CD4-positive, alpha-beta T cell treated with Interleukin-1 beta for 1 hour (primary cell): Measurements from ENCODE around the gene PRTG.
"Not testable (repeated sequence)": the region's sequence is repeated elsewhere in the genome, so short reads cannot be mapped to it uniquely, and the experiment has no call there.

Experiments
- DNase-seq, 2 donors: peaks; one replicate each; pipeline ENCODE4 v3.0.0-alpha.2; 2020 to 2022

The PRTG gene

DNA sequence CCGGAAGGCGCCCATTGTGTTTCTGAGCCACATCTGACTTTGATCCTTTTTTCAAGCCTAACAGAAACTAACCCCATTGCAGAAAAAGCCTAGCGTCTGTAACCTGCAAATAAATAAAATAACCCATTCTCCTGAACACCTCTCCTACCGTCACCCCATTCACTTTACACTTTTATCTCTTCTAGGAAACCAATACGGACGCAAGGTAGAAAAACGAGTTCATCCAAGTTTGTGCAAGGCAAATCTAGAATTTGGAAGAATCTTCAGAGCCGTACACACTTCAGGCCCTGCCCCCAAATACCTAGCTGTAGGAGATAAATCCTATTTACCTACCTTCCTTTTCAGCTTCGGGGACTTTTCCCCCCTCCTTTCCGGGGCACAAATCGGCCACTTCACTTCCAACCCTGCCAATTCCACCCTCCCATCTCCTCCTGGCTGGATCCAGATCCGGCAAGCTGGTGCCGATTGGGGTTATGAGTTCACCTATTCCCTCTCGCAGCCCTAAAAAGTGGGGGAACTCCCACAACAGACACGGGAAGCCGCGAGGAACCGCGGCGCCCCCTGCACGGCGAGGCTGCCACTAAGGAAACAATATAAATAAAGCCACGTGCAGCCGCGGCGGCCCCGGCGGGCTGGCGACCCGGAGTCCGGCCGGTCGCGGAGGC lies 987 bp downstream of the PRTG start:
- no peak for DNase-seq

DNA sequence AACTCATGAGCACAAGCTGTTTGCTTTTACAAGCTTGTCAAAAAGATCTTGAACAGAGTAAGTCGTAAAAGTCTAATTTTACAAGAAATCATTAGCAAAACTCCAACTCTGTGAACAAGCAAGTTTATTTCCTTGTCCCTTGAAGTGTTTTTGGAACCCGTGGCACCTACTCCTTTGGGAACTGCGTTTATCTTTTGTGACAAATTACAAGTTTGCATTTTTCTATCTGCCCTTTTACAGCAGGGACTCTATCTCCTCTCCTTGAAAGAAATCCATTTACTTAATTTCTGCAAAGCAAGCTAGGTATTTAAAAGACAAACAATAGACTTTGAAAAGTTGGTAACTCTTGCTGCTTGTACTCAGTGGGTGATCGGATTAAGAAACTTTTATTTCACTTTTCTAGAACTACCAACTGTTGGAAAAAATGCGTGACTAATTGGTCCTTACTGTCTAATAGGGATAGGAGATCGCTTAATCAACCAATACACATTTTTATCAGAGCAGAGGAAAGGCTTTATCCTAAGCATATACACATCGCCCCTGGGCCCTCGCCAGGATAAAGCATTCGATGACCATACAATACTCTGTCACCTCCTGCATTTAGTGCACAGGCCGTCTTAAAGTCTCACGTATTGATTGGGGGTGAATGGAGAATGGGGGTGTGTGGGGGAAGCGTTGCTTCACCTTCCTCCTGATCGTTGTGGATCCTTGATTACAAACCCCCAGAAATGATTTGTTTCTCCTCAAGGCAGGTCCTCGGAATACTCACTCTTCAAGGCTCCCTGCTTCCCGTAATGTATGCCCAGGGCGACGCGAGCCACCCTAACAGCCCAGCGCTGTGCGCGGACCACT lies 1.7 kb downstream of the PRTG start:
- DNase-seq, result no peak

DNA sequence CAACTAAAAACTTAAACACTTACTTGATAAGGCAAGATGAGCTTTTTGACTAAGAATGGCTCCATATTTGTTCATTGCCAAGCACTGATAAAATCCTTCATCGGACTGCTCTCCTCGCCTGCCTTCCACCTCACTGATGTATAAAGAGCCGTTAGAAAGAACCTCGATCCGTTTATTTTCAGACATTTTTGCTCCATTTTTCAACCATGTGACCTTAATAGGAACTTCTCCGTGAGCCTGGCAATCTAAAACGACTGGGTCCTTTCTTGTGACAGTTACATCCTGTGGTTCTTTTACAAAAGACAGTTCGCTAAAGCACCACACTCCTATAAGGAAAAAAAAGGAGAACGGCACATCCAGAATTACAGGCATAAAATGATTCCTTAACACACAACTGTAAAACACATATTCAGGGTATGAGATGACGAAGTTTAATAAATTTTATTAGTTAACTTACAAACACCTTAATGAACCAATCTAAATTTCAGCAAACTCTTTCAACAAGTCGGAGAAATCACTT lies 2.5 kb downstream of the PRTG start:
- no peak for DNase-seq

DNA sequence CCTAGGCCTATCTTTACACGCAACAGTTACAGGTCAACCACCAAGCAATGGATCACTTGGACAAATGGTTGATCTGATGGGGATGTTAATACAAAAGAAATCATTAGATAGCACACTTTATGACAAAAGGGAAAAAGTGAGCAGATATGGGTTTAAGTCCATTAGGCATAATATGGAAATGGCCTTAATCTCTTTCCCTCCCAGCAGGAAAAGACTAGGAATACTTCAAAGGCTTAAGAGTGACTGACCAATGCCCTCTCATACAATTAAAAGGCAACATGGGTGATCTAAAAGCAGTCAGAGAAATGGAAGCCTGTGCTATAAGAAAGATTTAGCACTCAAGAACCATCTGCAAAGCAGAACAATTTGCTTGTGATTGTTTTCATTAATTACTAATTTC lies 3.3 kb downstream of the PRTG start:
- no peak for DNase-seq

DNA sequence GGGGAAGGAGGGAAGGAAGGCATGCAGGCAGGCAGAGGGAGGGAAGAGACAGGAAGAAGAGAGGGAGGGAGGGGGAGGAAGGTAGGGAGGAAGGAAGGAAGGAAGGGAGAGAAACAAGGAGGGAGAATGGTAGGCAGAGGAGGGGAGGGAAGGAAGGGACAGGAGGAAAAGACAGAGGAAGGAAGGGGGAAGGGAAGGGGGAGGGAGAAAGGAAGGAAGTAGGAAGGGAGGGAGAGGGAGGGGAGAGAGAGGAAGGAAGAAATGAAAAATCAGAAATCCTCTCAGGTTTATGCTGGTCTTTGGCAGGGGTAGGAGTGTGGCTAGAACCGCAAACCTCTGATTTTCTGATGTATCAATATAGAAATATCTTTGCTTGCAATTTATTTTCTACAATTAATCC lies 4.2 kb downstream of the PRTG start:
- no peak for DNase-seq

DNA sequence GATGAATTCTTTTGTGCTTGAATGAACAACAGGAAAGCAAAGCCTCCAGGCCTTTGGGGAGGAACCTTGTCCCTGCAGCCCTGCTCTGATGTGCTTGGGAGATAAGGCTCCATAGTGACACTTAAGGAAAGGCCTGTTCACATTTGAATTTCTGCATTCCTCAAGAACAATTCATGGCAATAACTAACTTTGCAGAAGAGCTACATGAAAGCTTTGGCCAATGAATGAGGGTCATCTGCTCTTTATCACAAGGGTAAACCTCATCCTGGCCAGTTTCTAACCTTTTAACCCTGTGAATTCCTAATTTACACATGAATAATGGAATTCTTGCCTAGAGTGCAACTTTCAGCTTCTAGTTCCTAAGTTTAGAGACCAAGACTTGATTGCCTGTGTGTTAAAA lies 5.6 kb downstream of the PRTG start:
- no peak for DNase-seq

DNA sequence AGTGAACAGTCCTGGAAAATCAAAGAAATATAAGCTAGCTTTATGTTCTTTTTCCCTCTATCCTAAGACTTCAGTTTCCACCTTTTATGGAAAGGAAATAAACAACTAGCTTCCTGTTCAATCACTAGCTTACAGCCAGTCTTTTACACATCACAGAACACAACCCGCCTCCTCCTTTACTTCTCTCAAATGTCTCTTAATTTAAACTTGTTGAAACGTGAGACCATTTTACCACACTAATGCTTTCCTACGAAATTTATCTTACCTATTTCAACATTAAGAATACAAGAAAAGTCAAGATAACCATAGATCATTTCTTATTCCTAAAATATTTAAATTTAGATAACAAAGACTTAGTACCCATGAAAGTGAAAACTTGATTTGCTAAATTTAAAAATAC lies 6.2 kb downstream of the PRTG start:
- DNase-seq, result no peak

DNA sequence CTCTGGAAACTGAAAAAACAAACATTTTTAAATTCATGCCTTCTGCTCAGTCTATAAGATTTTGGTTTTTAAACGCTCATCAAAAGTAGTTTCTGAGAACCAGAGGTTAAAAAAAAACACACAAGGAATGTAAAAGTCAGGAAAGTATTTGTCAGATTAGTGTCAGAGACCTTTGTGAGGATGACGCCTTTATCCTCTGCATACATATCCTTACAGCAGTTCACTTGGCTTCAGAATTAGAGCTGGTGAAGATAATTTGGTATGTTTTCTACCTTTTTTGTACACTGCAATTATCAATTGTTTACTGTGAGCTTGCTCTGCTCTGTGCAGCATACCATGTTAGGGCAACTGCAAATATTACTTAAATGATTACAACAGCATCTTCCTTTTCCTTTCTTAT lies 8.3 kb downstream of the PRTG start:
- DNase-seq, result no peak

DNA sequence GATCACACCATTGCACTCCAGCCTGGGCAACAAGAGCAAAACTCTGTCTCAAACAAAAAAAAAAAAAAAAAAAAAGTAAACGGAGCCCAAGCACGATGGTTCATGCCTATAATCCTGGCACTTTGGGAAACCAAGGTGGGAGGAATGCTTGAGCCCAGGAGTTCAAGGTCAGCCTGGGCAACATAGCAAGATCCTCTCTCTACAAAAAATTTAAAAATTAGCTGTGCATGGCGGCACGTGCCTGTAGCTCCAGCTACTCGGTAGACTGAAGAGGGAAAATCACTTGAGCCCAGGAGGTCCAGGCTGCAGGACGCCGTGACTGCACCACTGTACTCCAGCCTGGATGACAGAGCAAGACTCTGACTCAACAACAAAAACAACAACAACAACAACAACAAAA lies 9.5 kb downstream of the PRTG start:
- not testable (repeated sequence) for DNase-seq

DNA sequence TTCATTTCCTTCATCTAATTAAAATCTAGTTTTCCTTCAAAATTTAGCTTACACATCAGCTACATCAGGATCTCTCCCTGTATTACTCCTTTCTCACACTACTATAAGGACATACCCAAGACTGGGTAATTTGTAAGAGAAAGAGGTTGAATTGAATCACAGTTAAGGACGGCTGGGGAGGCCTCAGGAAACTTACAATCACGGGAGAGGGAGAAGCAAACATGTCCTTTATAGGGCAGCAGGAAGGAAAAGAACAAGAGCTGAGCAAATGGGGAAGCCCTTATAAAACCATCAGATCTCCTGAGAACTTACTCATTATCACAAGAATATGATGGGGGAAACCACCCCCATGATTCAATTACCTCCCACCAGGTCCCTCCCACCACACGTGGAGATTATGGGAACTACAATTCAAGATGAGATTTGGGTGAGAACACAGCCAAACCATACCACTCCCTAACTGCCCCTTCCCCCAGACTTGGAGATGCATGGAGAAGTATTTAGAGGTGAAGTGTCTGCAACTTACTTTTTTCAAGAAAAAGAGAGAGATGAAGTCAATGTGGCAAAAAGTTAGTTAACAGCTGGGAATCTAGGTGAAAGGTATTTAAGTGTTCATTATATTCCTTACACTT lies 21.3 kb downstream of the PRTG start:
- DNase-seq, result no peak

DNA sequence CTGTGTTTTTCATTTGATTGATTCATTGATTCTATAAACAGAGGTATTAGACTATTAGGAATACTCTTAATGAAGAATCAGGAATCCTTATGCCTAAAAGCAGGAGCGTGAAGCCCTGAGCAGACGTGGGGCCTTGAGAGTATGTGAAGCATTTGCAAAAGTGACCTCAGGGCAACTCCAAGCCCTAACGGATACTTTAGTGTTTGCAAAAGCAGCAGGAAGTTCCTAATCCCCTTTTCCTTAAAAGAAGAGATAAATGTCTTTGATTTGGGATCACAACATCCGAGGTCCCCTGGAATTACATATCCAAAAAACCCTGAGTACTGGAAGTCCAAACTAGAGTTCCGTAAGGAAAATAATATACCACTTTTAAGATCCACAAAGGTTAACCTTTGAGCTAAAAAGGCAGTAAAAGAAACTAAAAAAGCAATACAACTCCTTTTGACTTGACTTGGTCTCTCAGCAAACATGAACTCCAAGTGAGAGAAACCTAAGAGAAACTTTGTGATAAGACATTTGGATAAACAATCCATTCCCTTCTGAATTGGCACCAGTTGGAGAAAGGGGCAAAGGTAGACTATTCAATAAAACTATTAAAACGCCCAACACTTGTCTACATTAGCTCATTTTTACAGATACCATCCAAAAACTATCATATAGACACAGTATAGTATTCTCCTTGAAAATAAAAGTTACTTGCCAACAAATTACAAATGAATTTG lies 27.4 kb downstream of the PRTG start:
- DNase-seq, result no peak

DNA sequence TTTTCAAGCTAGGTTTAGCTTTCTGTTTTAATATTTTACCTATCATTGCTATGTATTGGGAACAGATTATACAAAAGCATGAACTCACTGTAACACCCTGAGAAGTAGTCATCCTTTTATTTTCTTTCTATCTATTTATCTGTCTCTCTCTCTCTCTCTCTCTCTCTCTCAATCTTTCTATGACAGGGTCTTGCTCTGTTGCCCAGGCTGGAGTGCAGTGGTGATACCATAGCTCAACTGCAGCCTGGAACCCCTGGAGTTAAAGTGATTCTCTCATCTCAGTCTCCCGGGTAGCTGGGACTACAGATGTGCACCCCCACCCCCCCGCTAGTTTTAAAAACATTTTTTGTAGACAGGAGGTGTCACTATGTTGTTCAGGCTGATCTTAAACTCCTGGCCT lies 28.9 kb downstream of the PRTG start:
- no peak for DNase-seq

DNA sequence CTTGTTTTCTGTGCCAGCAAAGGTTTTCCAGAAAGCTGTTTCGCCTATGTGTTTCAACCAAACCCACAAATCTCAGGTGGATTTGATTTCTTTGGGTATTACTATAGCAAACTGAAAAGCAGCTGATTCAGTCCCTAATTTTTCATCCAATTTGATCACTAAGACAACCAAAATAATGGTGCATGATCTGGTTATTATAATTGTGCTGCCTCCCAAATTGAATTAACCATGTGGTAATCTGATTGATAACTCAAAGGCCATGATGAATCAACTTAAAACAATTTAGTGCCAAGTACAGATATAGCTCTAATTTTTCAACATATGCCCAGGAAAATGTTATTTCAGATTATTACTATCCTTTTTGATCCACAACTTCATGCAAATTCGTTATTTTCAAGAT lies 30.6 kb downstream of the PRTG start:
- DNase-seq, result no peak

DNA sequence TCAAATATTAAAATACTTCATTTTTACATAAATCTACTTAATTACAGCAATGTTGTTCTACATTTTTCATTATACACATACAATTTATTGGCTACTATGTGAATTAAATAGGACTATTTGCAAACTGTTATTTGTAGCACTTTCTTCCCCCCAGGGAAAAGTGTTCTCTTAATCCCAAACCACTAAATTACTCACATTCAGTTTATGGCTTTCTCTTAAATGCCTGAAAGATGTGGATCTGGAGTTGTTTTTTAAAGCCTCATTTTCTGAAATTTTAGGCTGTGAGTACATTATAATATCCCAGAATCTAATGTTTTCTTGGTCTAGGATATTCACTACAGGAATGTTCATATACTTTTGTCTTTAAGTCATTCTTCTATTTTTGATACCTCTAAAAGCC lies 32.7 kb downstream of the PRTG start:
- no peak for DNase-seq

DNA sequence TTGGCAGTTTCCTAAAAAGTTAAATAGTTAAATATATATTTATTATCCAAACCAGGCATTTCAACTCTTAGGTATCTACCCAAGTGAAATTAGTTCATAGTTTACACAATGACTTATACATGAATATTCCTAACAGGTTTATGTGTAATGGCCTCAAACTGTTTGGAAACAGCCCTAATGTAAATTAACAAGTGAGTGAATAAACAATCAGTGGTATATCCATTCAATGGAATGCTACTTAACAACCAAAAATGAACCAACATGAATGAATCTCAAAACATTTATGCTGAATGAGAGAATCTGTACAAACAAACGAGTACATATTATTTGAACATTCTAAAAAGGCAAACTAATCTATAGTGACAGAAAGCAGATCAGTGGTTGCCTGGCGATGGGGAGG lies 33.5 kb downstream of the PRTG start:
- no peak for DNase-seq

DNA sequence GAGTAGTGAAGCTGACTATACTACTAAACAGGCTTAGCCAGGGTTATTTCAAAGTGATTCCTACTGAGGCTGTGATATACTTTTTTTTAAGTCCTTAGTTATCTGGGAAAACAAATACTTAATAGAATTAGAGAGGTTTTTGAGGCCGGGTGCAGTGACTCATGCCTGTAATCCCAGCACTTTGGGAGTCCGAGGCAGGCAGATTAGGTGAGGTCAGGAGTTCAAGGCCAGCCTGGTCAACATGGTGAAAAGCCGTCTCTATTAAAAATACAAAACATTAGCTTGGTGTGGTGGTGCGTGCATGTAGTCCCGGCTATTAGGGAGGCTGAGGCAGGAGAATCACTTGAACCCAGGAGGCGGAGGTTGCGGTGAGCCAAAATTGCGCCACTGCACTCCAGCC lies 34.2 kb downstream of the PRTG start:
- no peak for DNase-seq

DNA sequence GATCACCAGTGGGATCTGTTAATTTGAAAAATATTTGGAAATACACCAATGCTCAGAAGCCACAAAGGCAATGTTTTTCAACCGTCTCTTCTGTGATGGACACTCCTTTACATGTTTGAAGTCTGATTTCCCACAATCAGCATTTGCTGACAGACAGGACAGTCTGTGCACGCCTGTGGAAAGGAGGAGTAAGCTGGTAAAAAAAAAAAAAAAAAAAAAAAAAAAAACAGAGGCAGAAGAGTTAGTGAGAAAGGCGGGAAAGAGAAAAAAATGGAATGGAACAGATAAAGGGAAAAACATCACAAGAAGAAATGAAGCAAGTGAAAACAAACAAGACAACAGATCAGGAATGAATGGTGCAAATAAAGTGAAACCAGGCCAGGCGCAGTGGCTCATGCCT lies 35.0 kb downstream of the PRTG start:
- DNase-seq, result no peak

DNA sequence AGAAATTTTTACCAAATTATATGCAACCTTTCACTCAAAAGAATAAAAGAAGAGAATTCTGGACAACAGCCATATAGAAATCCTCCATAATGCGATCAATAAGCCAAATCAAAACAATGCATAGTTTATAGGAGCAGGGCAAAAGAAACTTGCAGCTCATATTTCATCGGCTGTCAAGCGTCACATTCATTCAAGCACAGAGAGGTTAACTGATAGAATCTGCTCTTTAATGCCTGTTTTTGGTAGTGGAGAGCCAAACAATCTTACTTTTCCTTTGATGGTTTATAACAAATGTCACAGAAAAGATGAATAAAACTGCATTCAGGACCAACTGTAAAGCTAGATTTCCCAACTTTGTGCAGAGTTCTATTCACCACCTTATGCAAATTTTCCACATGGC lies 35.4 kb downstream of the PRTG start:
- DNase-seq, result no peak

DNA sequence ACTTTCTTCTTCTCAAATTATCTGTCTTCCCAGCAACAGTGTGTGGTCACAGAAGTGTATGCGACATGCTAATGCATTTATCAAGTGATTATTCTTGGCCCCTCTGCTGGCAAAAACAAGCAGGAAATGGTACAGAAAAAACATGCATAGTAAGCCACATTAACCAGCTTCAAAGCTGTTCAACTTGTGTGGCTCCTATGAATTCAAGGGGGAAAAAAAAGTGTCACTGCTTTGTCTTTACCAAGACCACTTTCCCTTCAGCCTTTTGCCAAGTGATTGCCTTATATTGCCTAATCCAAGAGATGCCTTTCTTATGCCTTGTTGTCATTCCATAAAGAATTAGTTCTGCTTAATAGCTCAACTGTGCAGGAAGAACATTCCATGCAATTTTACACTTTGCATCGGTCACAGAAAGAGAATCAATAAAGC lies 39.1 kb downstream of the PRTG start:
- no peak for DNase-seq

DNA sequence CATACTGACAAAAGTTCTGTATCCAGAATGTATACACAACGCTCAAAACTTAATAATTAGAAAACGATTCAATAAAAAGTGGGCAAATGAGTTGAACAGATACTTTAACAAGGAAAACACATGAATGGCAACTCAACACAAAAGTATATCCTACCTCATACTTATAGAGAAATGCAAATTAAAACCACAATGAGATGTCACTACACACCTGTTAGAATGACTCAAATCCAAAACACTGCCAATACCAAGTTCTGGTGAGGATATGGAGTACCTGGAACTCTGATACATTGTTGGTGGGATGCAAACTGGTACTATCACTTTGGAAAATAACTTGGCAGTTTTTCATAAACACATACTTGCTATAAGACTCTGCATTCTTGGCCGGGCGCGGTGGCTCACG lies 42.1 kb downstream of the PRTG start:
- no peak for DNase-seq

DNA sequence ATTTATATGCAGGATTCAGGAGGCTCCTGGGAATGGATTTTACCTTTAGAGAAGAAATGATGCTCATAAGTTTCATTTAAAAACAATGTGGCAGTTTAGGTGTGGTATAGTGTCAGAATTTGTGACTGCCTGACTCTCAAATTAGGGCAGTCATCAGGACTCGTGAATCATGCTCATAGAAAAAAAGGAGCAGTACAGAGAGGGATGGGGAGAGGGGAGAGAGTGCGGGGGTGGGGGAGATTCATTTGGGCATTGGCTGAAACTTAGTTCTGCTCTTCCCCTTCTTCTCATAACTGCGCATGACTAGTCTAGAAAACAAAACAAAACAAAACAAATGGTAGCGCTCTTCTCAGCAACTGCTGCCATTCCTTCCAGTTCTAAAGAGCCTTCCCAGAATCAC lies 44.3 kb downstream of the PRTG start:
- no peak for DNase-seq

DNA sequence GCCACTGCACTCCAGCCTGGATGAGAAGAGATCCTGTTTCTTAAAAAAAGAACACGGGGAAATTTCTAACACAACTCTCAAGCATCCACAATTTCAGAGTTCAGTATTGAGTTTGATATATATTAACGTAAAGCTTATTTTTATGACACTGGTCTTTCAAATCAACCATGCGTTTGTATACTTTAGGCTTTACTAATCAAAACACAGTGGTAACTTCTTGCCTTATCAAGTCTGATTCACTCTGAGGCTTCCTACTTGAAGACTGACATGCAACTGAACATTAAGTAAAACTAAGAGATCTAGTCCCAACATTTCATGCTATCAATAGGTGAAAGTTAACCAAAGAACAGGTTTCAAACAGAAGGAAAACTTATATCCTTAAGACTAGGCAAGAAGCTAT lies 46.7 kb downstream of the PRTG start:
- no peak for DNase-seq

DNA sequence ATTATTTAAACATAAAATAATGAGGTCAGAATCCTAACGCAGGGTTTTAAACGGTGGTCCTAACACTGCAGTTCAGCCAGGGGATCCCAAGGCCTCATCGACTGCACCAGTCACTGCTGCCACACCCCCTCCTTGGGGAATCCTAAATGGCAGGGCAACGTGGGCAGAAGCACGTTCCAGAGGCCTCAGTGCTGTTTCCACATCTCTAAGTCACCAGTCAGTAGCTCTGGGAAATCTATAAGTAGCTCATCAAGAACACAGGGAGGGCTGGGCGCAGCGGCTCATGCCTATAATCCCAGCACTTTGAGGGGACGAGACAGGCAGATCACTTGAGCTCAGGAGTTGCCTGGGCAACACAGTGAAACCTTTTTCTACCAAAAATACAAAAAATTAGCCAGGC lies 47.5 kb downstream of the PRTG start:
- DNase-seq, result no peak
